Measurements from ENCODE around the gene PPP1R9A. TPM values are rescaled to one million over a fixed set of nuclear protein-coding genes. Genes with fewer than 3 reads are reported as not detected.

The PPP1R9A gene
- total RNA-seq, 1 experiment from 2014 or later: 13.5 TPM

DNA sequence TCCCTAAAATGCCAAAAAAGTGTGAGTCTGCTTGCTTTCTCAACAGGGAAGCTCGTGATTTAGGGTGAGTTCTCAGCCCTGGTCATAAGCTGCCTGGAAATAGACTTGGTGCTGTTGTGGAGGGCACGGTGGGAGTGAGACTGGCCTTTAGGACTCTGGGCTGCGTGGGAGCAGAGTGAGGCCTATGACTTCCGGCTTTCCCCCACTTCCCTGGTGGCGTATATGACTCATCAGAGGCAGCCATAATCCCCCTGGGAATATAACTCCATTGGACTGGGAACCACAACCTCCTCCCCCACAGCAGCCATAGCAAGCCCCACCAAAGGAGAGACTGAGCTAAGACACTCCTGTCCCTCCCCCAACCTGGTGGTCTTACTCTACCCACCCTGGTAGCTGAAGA, 321.9 kb downstream of the PPP1R9A start:
- ChIA-PET RAD21 (ENCODE audit: low non-redundant PET in 1 of 2, low total read pairs in 2 of 2, uncharacterized antibody in 2 of 2, unreplicated experiment in 2 of 2) (no interaction called here), CTCF (interaction anchor here (2.1 kb wide), 1 partner anchor 18 kb away, joined by 8 read pairs; no protein-coding TSS in a partner anchor), POLR2A (no interaction called here)
- Histone ChIP-seq H4K20me1 (ENCODE audit: insufficient read depth) (no peaks in the 10 kb centered on the region), H3K9me2 (ENCODE audit: insufficient read depth) (no peaks in the 10 kb centered on the region), H3K27ac (ENCODE audit: low read depth, low read length) (no peak overlapping the region), H3K9ac (ENCODE audit: low read length) (no peak overlapping the region), H3K79me2 (ENCODE audit: insufficient read depth, low read length) (no peaks in the 10 kb centered on the region), H3K4me1 (ENCODE audit: control insufficient read depth in 1 of 2, insufficient read depth in 2 of 2, low read length in 2 of 2) (no peaks in the 10 kb centered on the region), H3K9me3 (ENCODE audit: control insufficient read depth in 1 of 2, insufficient read depth in 1 of 2, low read depth in 1 of 2, low read length in 2 of 2) (no peaks in the 10 kb centered on the region), H2AFZ (ENCODE audit: low read depth, low read length, poor library complexity, severe bottlenecking) (no peak overlapping the region), H3K27me3 (ENCODE audit: insufficient read depth, low read length) (no peaks in the 10 kb centered on the region), H3K36me3 (ENCODE audit: control insufficient read depth in 1 of 2, insufficient read depth in 2 of 2, low read length in 2 of 2) (no peaks in the 10 kb centered on the region), H3K4me2 (ENCODE audit: low read length) (no peak overlapping the region), H3K4me3 (replicated peaks in 1 of 2; ENCODE audit: low read depth in 1 of 2, low read length in 2 of 2) (no peak overlapping the region)
- BruUV-seq (replicated peaks): no TSS peak
- DNase-seq (ENCODE audit: low read depth, low spot score): no peak
- TF ChIP-seq JUND (IDR thresholded peaks at IDR 0.05): no peak
- TF ChIP-seq POLR2AphosphoS5 (IDR thresholded peaks at IDR 0.05; ENCODE audit: low read depth, low read length): no peak
- TF ChIP-seq, protein P1, sequence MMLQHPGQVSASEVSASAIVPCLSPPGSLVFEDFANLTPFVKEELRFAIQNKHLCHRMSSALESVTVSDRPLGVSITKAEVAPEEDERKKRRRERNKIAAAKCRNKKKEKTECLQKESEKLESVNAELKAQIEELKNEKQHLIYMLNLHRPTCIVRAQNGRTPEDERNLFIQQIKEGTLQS (IDR thresholded peaks at IDR 0.05): no peak
- TF ChIP-seq RAD21 (IDR thresholded peaks at IDR 0.05; ENCODE audit: low read depth): no peak
- TF ChIP-seq EGR1 (IDR thresholded peaks at IDR 0.05; ENCODE audit: low read depth): no peak
- no peak for TF ChIP-seq ELF1 (IDR thresholded peaks at IDR 0.05; ENCODE audit: borderline replicate concordance, low read depth)
- TF ChIP-seq ZFX (IDR thresholded peaks at IDR 0.05): no peak
- TF ChIP-seq CEBPB (IDR thresholded peaks at IDR 0.05; ENCODE audit: low read depth): no peak
- intact Hi-C loops (cut with micrococcal nuclease): no loop called here
- ATAC-seq: no peak

DNA sequence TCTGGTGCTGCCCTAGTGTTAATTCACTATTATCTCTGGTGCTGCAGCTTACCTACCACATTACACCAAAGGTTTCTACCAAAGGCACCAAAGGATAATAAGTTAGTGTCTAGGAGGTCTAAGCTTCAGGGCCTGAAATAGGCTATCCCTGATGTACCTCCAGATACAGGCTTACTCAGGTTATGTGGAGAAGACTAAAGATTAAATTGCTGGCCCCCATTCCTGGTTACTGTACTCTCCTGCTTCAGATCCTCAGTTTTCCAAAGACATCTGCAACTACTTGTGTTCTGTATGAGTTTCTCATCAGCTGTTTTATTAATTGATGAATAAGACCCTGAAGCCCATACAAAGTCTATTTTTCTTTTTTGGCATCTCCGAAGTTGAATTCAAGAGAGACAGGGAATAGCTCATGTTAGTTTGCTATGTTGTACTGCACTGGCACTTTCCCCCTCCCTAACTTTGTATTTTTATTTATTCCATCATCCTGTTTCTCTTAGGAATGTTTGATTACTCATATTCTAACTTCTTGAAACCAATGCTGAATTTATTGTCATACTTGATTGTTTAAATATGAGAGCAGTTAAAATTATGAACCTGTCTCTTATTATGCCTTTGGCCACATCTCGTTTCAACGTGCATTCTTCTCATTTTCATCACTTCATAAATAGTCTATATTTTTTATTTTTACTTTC, 331.0 kb downstream of the PPP1R9A start:
- Histone ChIP-seq H3K4me1 (ENCODE audit: control insufficient read depth in 1 of 2, insufficient read depth in 2 of 2, low read length in 2 of 2) (no peaks in the 10 kb centered on the region), H3K9me2 (ENCODE audit: insufficient read depth) (no peaks in the 10 kb centered on the region), H3K79me2 (ENCODE audit: insufficient read depth, low read length) (no peaks in the 10 kb centered on the region), H3K9ac (ENCODE audit: low read length) (no peak overlapping the region), H2AFZ (ENCODE audit: low read depth, low read length, poor library complexity, severe bottlenecking) (no peak overlapping the region), H3K4me2 (ENCODE audit: low read length) (no peak overlapping the region), H3K27ac (ENCODE audit: low read depth, low read length) (no peak overlapping the region), H3K4me3 (replicated peaks in 1 of 2; ENCODE audit: low read depth in 1 of 2, low read length in 2 of 2) (no peak overlapping the region), H3K9me3 (ENCODE audit: control insufficient read depth in 1 of 2, insufficient read depth in 1 of 2, low read depth in 1 of 2, low read length in 2 of 2) (no peaks in the 10 kb centered on the region), H3K27me3 (ENCODE audit: insufficient read depth, low read length) (no peaks in the 10 kb centered on the region), H4K20me1 (ENCODE audit: insufficient read depth) (no peaks in the 10 kb centered on the region), H3K36me3 (ENCODE audit: control insufficient read depth in 1 of 2, insufficient read depth in 2 of 2, low read length in 2 of 2) (no peaks in the 10 kb centered on the region)
- DNase-seq (ENCODE audit: low read depth, low spot score): no peak
- no TSS peak for BruUV-seq (replicated peaks)
- ChIA-PET CTCF (no interaction called here), RAD21 (ENCODE audit: low non-redundant PET in 1 of 2, low total read pairs in 2 of 2, uncharacterized antibody in 2 of 2, unreplicated experiment in 2 of 2) (interaction anchor here in 1 of 2 experiments (1.1 kb wide), 1 partner anchor 238 kb away, joined by 3 read pairs; no protein-coding TSS in a partner anchor), POLR2A (no interaction called here)
- TF ChIP-seq, protein P2, sequence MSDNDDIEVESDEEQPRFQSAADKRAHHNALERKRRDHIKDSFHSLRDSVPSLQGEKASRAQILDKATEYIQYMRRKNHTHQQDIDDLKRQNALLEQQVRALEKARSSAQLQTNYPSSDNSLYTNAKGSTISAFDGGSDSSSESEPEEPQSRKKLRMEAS (IDR thresholded peaks at IDR 0.05): no peak
- no peak for ATAC-seq
- intact Hi-C loops (cut with micrococcal nuclease): no loop called here
